M059J (cell line): ENCODE data around the gene AATK. TPM values are rescaled to one million over a fixed set of nuclear protein-coding genes. Genes with fewer than 3 reads are reported as not detected.

Experiments used
- DNase-seq: peaks from one replicate; pipeline ENCODE4 v3.0.0-alpha.2; 2012; ENCODE audit warnings: low read depth
- total RNA-seq: library from RNA; depleted of rRNA; stranded (reverse); fragments of >200 nt; shearing (Covaris generic); gene quantifications from 2 replicates; pipeline ENCODE4 v1.2.3, GENCODE V29; 2014

Gene AATK
- total RNA-seq, 1 experiment from 2014 or later: not detected

- no peak for DNase-seq
These were observed 30.0 kb upstream of the AATK start for GRCh38 chr17:81195941-81196495.

GRCh38 chr17:81194941-81195901, 29.2 kb upstream of the AATK start:
- no peak for DNase-seq

GRCh38 chr17:81194225-81194760, 28.3 kb upstream of the AATK start:
- DNase-seq: no peak

- no peak for DNase-seq
These were observed 27.6 kb upstream of the AATK start for GRCh38 chr17:81193470-81194224.

- DNase-seq: no peak
These were observed 27.0 kb upstream of the AATK start for GRCh38 chr17:81193051-81193410.

GRCh38 chr17:81192386-81193050, 26.5 kb upstream of the AATK start:
- no peak for DNase-seq

- no peak for DNase-seq
These were observed 25.6 kb upstream of the AATK start for GRCh38 chr17:81191646-81192045.

- DNase-seq: no peak
These were observed 25.1 kb upstream of the AATK start for GRCh38 chr17:81191116-81191515.

GRCh38 chr17:81190591-81190990, 24.6 kb upstream of the AATK start:
- no peak for DNase-seq

- peak; percentile 11 for DNase-seq
These were observed 23.9 kb upstream of the AATK start for GRCh38 chr17:81189670-81190530.

GRCh38 chr17:81189016-81189415, 23.0 kb upstream of the AATK start:
- DNase-seq: no peak

- no peak for DNase-seq
These were observed 22.4 kb upstream of the AATK start for GRCh38 chr17:81188491-81188840.

GRCh38 chr17:81187586-81188490, 21.8 kb upstream of the AATK start:
- DNase-seq: no peak

- no peak for DNase-seq
These were observed 21.1 kb upstream of the AATK start for GRCh38 chr17:81187120-81187519.

- no peak for DNase-seq
These were observed 20.2 kb upstream of the AATK start for GRCh38 chr17:81186203-81186602.

- no peak for DNase-seq
These were observed 18.5 kb upstream of the AATK start for GRCh38 chr17:81184555-81184954.

- DNase-seq: no peak
These were observed 17.8 kb upstream of the AATK start for GRCh38 chr17:81183807-81184206.

- no peak for DNase-seq
These were observed 17.3 kb upstream of the AATK start for GRCh38 chr17:81183316-81183715.

GRCh38 chr17:81182596-81182995, 16.6 kb upstream of the AATK start:
- no peak for DNase-seq

GRCh38 chr17:81181811-81182185, 15.8 kb upstream of the AATK start:
- DNase-seq: no peak
